Amniotic stem cell (primary cell): ENCODE measurements around the gene EMP1.

Experiments
- DNase-seq: peaks from one replicate; lab custom pipeline; 2025; lab: John Stamatoyannopoulos, UW

The EMP1 gene

DNA sequence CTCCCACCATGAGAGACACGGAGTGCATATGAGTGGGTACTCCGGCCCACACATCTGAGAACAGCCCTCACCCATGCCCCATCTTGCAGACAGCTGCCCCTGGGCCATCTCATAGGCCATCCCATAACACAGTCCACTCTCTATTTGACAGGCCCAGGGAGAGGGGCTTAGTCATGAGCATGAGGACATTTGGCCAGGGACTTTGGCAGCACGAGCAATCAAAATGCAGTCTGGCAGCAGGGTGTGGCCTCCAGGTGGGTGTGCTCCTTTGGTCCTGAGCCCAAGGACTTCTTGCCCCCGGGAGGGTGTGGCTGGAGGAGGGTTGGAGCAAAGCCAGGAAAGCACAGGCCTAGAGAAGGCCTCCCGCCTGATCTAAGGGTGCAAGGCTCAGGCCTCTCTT lies 25.6 kb downstream of the EMP1 start:
- DNase-seq: no peak

DNA sequence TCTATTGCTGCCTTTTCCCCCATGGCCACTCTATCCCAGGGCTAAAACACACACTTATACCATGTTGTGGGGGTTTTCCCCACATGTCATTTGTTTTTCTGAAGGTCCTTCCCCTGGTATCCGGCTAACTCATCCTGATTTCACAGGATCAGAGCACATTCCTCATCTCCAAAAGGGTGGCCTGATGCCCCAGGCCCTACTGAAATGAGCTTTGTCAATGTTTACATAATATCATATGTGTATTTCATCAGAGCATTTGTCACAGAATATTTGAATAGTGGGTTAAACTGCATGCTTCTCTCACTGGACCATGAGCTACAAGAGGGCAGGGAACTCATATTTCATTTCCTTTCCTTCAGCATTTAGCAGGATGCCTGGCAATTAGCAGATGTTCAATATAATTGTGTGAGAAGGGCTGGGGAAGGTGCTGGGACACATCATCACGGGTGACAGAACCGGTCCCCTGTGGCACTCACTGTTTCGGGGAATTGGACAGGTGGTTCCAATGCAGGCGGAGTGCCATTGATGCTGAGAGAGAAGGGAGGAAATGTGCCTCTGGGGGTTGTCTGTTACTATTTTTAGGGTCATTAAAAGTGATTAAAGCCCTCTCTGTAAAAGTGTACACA lies 26.8 kb downstream of the EMP1 start:
- peak; percentile 79 for DNase-seq

DNA sequence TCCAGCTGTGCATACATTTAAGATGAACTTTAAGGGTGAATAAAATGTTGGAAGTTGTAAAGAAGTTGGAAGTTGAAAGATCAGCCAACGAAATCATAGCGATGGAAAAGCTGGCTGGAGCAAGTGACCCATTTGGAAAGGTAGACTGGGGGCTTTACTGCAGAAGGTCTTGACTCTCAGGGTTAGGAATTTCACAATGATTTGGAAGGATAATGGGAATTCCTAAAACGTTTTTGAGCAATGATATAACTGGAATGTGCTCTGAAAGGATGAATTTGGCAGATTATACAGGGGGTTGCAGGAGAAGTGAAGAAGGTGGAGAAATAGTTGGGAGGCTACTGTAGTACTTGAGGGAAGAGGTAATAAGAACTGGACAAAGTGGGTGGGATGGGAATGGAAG lies 27.4 kb downstream of the EMP1 start:
- DNase-seq: no peak

DNA sequence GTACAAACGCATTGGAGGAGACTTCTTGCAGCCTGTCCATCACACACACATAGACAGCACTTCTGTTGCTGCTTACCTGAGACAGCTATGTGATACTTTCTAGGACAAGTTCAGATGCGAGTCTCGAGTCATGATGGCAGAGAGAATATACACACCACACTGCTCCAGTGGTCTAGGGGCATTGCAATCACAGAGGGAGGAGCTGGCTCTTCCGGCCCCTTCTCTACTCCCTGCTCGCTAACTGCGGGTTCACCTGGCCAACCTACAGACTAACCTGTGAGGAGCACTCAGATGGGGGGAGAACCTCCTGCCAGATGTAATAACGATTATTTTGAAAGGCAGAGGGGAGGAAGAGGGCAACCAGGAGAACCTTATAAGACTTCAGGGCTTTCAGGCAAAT lies 30.7 kb downstream of the EMP1 start:
- DNase-seq: no peak

DNA sequence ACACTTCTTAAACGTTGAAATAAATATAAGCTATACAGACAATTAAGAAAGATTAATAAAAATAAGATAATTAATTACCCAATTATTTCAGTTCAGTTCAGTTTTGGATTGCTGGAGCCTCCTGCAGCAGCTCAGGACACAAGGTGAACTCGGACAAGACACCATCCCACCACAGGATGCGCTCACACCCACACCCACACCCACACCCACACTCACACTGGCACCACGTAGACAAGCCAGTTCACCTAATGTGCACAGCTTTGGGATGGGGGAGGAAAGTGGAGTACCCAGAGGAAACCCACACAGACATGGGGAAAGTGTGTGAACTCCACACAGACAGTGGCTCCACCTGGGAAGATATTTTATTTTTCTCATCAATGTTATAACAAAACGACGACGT lies 32.1 kb downstream of the EMP1 start:
- DNase-seq: no peak

DNA sequence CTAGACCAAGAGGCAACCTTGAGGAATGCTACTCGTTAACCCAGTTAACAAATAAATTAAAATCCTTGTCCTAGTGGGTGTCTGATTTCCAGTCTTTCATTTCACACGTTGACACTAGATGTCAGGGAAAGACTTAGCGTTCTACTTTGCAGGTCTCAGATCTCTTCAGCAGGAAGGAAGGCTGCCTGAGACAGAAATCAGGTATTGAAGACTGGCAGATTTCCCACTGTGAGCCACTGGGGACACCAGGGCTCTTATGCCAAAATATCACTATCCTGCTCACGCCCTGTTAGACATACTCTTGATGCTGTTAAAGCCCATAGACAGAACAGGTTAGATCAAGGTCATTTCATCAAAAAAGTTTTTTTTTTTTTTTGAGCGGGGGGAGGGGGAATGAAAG lies 33.0 kb downstream of the EMP1 start:
- DNase-seq: no peak

DNA sequence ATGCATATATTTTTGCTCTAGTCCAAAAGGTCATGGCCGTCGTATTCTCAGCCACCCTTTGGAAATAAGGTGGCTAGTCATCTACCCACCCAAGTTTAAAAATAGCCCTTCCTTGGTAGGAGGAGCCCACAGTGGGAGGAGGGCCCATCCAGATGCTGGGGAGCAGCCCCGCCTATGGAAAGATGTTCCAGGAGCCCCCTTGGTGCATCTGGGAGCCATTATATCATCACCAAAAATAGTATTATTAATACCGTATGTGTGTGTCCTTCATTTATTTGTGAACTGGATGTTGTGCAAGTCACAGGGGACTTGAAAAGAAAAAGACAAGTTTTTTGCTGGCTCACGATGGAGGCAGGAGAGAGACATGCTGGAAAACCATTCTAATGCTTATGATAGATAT lies 34.0 kb downstream of the EMP1 start:
- DNase-seq: no peak

DNA sequence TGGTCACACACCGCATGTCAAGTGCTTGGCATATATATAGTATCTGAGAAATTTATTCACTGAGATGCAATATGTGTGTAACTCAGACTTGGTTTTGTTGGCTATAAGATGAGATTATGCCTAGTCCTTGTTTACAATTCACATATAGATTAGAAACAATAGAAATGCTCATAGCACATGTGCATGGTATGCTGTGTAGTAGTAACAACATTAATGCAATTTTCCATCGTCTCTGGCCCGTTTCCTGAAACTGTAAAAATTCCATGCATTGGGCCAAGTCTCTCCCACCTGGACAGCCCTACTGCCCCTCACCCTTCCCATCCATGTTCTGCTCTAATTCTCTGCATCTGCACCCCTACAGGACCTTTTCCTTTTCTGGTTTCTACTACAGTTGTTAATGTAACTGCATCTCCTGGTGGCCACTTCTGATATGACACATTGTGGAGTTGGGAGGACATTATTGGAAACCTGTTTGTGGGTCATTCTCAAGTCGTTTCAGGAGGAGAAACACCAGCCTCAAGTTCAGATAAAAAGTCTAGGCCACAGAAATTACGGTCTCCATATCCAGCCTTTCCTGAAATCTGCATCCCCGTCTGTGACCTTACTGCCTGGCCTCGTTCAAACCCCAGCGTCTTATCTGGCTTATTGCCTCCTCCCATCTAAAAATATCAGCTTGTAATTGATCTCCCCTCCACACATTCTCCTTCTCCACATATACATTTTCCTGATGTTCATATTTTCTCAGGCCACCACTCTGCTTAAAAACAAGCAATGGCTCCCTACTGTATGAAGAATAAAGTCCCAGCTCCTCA lies 37.5 kb downstream of the EMP1 start:
- peak; percentile 65 for DNase-seq

DNA sequence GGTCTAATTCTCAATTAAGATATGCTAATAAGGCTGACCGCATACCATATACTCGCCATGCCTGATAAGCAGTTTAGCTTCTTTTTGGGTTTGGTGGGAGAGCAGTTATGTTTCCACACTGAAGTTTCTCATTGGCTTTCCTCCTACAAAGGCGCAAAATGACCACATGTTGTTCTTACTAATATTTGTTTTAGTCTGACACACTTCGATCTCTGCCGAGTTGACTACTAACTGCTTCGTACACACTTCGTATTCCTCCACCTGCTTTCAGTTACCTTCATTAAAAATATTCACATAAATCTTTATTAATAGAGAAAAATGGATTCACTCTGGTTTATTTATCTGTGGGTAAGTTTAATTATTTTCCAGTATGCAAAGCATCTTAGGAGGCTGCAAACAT lies 41.7 kb downstream of the EMP1 start:
- no peak for DNase-seq

- no peak for DNase-seq
Observed at GRCh38 chr12:13241833-13242488, 45.4 kb downstream of the EMP1 start.

GRCh38 chr12:13242936-13243335 lies 46.4 kb downstream of the EMP1 start:
- DNase-seq: no peak

- no peak for DNase-seq
Observed at GRCh38 chr12:13243516-13244070, 47.1 kb downstream of the EMP1 start.

GRCh38 chr12:13247596-13247995 lies 51.1 kb downstream of the EMP1 start:
- DNase-seq: no peak

DNA sequence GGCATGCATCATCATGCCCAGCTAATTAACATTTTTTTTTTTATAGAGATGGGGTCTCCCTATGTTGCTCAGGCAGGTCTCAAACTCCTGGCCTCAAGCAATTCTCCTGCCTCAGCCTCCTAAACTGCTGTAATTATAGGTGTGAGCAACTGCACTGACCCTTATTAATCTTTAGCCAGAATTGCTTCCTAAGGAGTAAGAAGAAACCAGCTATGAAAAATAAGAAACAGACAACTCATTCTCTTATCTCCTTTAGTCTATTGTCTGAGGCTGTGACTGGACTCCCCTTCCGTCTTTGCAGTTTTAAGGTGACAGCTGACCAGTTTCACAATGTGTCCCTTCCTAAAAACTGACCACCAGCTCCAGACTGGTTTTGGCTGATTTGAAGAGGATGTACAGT lies 52.4 kb downstream of the EMP1 start:
- DNase-seq: no peak

GRCh38 chr12:13250416-13250815 lies 53.9 kb downstream of the EMP1 start:
- no peak for DNase-seq

GRCh38 chr12:13251521-13251920 lies 55.0 kb downstream of the EMP1 start:
- no peak for DNase-seq

DNA sequence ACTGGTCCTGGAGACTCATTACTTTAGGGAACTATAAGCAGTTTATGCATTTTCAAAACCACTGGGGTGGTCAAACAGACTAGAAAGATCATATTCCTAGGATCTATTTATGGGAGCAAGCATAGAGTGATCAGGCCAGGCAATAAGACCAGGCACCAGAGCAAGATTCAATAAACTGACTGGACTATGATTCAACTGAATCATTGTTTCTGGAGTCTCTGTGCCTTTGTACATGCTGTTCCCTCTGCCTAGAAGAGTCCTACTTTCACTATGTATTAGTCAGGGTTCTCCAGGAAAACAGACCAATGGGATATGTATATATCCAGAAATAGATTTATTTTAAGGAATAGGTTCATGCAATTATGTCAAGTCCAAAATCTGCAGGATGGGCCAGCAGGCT lies 55.5 kb downstream of the EMP1 start:
- DNase-seq: no peak

DNA sequence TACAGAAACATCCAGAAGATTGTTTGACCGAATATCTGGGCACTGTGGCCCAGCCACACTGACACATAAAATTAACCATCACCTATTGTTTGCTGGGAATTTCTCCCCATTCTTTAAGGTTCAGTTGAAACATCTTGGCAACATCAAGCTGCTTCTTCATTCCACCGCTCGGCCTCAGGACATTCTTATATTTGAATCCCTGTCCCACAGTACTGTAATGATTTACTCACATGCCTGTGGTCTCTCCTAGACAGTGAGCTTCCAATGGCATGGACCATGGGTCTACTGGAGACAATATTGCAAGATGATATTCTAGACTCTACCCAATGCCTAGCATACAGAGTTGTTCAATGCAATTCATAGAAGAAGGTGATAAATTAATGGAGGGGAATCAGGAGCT lies 56.1 kb downstream of the EMP1 start:
- DNase-seq: no peak

DNA sequence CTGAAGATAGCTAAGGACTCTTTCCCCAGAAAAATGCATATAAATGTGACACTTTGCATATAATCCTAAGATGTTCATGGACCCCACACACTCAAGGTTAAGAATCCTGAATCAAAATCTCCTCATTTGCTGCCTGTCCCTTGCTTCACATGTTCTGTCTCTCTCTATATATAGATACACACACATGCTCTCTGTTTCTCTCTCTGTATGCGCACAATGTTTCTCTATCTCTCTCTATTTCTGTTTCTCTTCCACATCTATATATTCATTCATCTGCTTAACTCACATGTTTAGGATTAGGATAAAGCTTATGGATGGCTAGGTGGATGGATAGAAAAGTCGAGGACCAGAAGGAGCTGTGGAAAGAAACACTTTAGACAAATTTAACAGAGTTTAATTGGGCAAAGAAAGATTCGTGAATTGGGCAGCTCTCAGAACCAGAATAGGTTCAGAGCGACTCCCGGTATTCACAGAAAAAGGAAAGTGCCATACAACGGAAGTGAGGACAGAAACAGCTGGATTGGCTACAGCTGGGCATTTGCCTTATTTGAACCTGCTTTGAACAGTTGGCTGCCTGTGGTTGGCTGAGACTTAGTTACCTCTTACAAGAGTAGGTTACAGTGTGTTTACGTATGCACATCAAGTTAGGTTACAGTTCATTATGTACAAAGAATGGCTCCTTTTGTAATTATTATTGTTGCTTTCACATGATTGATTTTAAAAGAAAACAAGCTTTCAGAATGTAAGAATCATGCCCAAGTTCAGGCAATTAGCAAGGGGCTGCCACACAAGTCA lies 57.6 kb downstream of the EMP1 start:
- DNase-seq: no peak

- DNase-seq: peak; percentile 78
Observed at GRCh38 chr12:13255792-13256691, 59.5 kb downstream of the EMP1 start.

GRCh38 chr12:13256692-13257045 lies 60.1 kb downstream of the EMP1 start:
- DNase-seq: no peak
